Stimulated activated memory B cell treated with anti-CD40 and anti-IgM and Interleukin-4, amounts not matched to agents 10 μg/mL and 1 μg/mL and 100 μg/mL, for 72 hours (primary cell): ENCODE measurements around the gene CASP10.

Experiments
- ATAC-seq: fragments of 150-1000 bp; cut with Tn5 transposase; 2 replicates; pipeline ENCODE4 v1.10.0; 2021
- H3K27ac Mint-ChIP-seq: one replicate; pipeline ENCODE4 v1.8.0; 2022; ENCODE audit warnings: mild to moderate bottlenecking, mixed read lengths
- H3K27me3 Mint-ChIP-seq: one replicate; pipeline ENCODE4 v1.8.0; 2022; ENCODE audit warnings: mixed read lengths
- H3K36me3 Mint-ChIP-seq: one replicate; pipeline ENCODE4 v1.8.0; 2022; ENCODE audit warnings: mixed read lengths
- H3K4me1 Mint-ChIP-seq: one replicate; pipeline ENCODE4 v1.8.0; 2022; ENCODE audit warnings: mixed read lengths
- H3K4me3 Mint-ChIP-seq: one replicate; pipeline ENCODE4 v1.8.0; 2022; ENCODE audit warnings: mild to moderate bottlenecking, moderate library complexity, mixed read lengths
- H3K9me3 Mint-ChIP-seq: one replicate; pipeline ENCODE4 v1.8.0; 2022; ENCODE audit warnings: mixed read lengths

CASP10 gene

DNA sequence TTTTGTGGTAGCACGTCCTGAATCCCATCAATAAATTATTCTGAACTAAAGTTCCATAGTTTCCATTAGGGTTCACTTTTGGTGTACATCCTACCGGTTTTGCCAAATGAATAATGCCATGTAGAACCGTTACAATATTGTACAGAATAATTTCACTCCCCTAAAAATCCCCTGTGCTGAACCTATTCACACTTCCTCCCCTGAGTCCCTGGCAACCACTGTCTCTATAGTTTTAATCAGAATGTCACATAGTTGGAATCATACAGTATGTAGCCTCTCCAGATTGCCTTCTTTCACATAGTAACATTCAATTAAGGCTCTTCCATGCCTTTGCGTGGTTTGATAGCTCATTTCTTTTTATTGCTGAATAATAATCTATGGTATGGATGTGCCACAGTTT lies 67.8 kb downstream of the CASP10 start:
- Mint-ChIP-seq H3K36me3 (peaks cover 18% of the 10 kb centered on the region), H3K27ac (peak overlapping the region; percentile 53), H3K4me1 (peaks cover 59% of the 10 kb centered on the region), H3K4me3 (no peak overlapping the region), H3K9me3 (no peaks in the 10 kb centered on the region), H3K27me3 (no peaks in the 10 kb centered on the region)
- ATAC-seq, result no peak

DNA sequence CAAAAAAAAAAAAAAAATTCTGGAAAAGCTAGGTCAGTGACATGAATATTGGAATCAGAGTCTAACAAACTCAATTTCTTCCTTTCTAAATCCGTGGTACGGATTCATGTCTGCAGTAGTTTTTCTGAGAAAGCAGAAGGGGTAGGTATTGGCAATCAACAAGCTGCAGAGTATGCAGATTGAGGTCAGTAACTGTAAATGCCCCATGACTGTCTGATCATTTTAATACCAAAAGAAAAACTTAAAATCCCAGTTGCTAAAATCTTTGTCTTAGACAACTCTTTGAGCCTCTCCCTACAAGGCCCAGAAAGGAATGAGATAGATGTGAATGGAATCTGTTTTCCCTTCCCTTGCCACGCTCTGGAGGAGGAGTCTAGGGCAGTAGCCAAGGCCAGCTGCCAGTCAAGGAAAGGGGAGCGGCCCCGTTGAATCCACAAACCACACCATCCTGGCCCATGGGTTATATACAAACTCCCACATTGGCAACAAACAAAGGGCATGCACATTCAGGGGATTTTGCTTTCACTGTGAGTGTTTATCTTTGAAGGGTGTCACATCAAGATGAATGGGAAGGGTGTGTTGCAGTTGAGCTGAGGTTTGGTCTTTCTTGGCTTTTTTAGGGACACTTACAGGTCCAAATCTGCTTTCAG lies 71.3 kb downstream of the CASP10 start:
- Mint-ChIP-seq H3K36me3 (peaks cover 12% of the 10 kb centered on the region), H3K4me3 (no peak overlapping the region), H3K27ac (peak overlapping the region; percentile 95), H3K27me3 (no peaks in the 10 kb centered on the region), H3K9me3 (no peaks in the 10 kb centered on the region), H3K4me1 (peaks cover 70% of the 10 kb centered on the region)
- ATAC-seq, result no peak

DNA sequence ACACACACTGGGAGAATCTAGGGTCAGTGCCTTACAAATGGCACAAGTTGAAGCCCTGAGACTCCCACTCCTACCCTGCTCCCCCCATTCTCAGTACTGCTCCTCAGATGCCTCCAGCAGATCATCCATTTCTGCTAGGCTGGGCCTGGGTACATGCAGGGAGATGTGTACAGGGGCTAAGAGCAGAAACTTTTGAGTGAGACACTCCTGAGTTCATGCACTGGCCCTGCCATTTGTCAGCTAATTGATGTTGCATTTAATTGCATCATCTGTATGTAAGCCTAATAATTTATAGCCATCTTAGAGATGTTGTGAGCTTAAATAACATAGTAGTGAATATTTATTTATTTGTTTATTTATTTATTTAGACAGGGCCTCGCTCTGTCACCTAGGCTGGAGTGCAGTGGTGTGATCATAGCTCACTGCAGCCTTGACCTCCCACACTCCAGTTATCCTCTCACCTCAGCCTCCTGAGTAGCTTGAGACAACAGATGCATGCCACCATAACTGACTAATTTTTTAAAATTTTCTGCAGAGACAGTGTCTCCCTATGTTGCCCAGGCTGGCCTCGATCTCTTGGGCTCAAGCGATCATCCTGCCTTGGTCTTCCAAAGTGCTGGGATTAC lies 72.6 kb downstream of the CASP10 start:
- Mint-ChIP-seq H3K9me3 (no peaks in the 10 kb centered on the region), H3K36me3 (peaks cover 6% of the 10 kb centered on the region), H3K4me1 (peaks cover 70% of the 10 kb centered on the region), H3K4me3 (no peak overlapping the region), H3K27ac (peak overlapping the region; percentile 95), H3K27me3 (no peaks in the 10 kb centered on the region)
- no peak for ATAC-seq

DNA sequence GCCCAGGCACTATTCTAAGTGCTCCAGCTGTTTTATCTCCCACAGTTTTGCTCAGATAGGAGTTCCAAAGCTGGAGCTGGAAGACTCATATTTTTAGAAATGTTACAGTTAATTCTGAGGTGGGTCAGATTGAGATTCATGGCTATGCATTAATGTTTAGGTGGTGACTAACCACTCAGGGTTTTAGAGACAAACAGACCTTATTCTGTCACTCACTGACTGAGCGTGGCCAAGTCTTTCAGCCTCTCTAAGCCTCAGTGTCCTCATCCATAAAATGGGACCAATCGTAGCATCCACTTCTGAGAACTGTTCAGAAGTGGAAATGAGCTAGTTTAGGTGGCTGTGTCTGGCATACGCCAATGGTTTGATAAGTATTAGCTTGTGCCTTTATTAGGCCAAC lies 73.1 kb downstream of the CASP10 start:
- Mint-ChIP-seq H3K36me3 (peaks cover under 1% of the 10 kb centered on the region), H3K9me3 (no peaks in the 10 kb centered on the region), H3K27me3 (no peaks in the 10 kb centered on the region), H3K4me3 (no peak overlapping the region), H3K4me1 (peaks cover 68% of the 10 kb centered on the region), H3K27ac (peak overlapping the region; percentile 95)
- ATAC-seq, result no peak

DNA sequence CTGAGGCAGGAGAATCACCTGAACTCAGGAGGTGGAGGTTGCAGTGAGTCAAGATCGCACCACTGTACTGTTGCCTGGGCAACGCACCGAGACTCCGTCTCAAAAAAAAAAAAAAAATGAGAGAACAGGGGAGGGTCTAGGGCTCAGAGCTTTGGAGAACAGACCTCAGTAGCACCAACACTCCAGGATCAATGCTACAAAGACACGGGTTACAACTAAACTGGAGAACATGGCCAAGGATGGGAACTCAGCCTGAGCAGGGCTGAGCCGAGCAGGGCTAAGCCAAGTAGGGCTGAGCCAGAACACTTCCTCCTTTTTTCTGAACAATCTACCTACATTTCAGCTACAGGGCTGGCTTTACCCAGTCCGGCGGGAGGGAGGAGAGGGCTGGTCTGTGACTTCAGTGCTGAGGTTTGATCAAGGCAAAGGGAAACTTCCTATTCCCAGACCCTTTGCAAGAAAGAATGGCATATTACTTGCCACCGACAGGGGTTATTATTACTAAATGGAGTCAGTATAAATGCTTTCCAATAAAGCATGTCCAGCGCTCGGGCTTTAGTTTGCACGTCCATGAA lies 74.5 kb downstream of the CASP10 start:
- Mint-ChIP-seq H3K4me1 (peaks cover 66% of the 10 kb centered on the region), H3K9me3 (no peaks in the 10 kb centered on the region), H3K36me3 (peaks cover 5% of the 10 kb centered on the region), H3K27me3 (no peaks in the 10 kb centered on the region), H3K4me3 (peak overlapping the region; percentile 89), H3K27ac (peak overlapping the region; percentile 95)
- peak; percentile 76 for ATAC-seq

DNA sequence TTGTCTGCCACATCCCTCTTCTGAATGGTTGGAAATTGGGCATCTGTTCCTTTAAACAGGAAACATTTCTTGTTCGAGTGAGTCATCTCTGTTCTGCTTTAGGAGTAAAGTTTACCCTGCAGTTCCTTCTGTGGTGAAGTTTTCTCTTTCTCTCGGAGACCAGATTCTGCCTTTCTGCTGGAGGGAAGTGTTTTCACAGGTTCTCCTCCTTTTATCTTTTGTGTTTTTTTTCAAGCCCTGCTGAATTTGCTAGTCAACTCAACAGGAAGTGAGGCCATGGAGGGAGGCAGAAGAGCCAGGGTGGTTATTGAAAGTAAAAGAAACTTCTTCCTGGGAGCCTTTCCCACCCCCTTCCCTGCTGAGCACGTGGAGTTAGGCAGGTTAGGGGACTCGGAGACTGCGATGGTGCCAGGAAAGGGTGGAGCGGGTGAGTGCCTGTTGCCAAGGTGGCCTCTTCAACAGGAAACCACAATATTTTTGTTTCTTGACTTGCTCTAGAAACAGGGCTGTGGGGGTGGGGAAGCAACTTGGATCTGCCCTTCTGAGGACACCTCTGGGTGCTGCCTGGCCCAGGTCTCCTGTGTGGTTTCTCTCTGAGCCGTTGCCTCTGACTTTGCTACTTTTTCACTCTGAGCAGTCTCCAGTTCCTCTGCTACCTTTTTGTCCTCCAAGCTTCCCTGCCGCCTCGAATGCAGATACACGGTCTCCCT lies 75.2 kb downstream of the CASP10 start:
- no peaks in the 10 kb centered on the region for H3K27me3 Mint-ChIP-seq
- no peaks in the 10 kb centered on the region for H3K9me3 Mint-ChIP-seq
- peak overlapping the region; percentile 95 for H3K27ac Mint-ChIP-seq
- H3K36me3 Mint-ChIP-seq, result peaks cover 5% of the 10 kb centered on the region
- peak; percentile 88 for ATAC-seq
- H3K4me3 Mint-ChIP-seq, result peak overlapping the region; percentile 89
- H3K4me1 Mint-ChIP-seq, result peaks cover 65% of the 10 kb centered on the region

DNA sequence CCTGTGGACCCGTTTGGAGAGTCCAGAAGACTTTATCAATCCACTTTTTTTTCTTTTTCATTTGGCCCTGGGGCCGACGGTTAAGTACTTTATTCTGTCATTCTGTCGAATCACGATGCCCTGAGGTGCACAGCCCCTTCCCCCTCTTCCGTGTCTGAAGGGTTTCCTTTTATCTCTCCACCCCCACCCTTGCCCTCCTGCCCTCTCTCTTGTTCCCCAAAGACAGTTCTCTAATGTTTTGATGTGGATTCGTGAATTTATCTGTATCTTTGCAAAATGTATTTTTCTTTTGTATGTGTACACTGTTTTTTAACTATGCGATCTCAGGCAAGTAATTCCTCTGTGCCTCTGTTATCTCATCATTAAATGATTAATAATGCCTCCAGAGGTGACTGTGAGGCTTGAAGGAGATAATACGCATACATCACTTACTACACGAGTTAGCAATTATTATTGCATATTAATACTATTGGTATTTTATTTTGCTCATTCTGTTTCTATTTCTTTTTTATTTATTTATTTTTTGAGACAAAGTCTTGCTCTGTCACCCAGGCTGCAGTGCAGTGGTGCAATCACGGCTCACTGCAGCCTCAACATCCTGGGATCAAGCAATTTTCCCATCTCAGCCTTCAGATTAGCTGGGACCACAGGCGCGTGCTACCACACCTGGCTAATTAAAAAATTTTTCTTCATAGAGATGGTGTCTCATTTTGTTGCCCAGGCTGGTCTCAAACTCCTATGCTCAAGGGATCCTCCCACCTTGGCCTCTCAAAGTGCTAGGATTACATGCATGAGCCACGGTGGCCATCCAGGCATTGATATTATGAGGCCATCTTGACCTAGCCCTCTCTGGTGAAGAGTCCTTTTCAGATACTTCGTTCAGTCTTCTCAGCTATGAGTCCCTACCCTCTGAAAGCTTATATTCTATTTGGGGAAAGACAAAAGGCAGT lies 76.0 kb downstream of the CASP10 start:
- ATAC-seq, result peak; percentile 11
- peaks cover 64% of the 10 kb centered on the region for H3K4me1 Mint-ChIP-seq
- H3K4me3 Mint-ChIP-seq, result peak overlapping the region; percentile 89
- H3K9me3 Mint-ChIP-seq, result no peaks in the 10 kb centered on the region
- peak overlapping the region; percentile 95 for H3K27ac Mint-ChIP-seq
- H3K27me3 Mint-ChIP-seq, result no peaks in the 10 kb centered on the region
- H3K36me3 Mint-ChIP-seq, result peaks cover 5% of the 10 kb centered on the region

DNA sequence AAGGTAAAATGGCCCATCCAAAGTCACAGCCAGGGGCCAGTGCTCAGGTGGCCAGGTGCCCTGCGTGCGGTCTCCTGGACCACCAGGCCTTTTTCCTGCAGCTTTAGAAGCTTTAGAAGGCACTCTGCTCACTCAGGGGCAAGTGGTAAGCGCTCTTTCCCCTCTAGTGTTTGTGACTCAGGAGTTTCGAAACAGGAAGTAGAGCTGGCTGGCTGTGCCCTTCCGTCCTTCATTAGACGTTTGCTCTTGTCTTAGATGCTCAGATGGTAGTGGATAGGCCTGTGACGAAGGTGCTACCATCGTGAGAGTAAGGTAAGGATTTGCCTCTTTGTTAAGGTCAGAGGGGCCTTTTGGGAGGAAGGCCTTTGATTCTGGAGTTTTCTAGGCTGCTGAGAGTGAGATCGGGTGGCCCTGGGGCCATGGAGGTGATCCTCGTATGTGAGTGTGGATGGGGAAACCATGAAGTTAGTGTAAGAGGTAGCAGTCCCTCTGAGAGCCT lies 77.4 kb downstream of the CASP10 start, which contains the start of gene CASP8:
Gene CASP8, plus strand, starts transcription at position 235 of the 499 bp plus-strand sequence. CDS start 5,951 bp downstream, outside the sequence.
- H3K4me1 Mint-ChIP-seq, result peaks cover 71% of the 10 kb centered on the region
- H3K9me3 Mint-ChIP-seq, result no peaks in the 10 kb centered on the region
- peak within 1 kb of the TSS; percentile 95 for H3K27ac Mint-ChIP-seq
- H3K36me3 Mint-ChIP-seq, result peaks cover 5% of the 10 kb centered on the region
- peak; percentile 76 for ATAC-seq
- H3K27me3 Mint-ChIP-seq, result no peaks in the 10 kb centered on the region
- H3K4me3 Mint-ChIP-seq, result peak within 1 kb of the TSS; percentile 98

DNA sequence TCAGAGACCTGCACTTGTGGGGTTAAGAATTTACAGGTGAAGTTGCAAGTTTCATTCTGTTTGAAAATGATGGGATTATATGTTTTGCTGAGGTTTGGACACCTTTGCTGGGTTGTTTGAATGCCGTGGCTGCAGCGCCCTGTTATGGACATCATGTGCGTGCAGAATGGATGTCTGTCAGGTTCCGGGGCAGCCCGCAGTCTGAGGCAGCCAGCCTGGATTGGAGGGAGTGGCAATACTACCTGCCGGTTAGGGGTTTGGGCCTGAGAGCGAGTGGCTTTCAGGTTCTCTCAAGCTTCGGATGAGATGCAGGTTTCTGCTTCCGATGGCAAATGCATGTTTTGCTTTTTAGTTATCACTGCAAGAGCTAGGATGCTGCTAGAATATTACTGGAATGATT lies 78.5 kb downstream of the CASP10 start:
- H3K4me3 Mint-ChIP-seq, result peak overlapping the region; percentile 98
- no peak for ATAC-seq
- peaks cover 16% of the 10 kb centered on the region for H3K36me3 Mint-ChIP-seq
- H3K9me3 Mint-ChIP-seq, result no peaks in the 10 kb centered on the region
- no peaks in the 10 kb centered on the region for H3K27me3 Mint-ChIP-seq
- H3K4me1 Mint-ChIP-seq, result peaks cover 79% of the 10 kb centered on the region
- peak overlapping the region; percentile 95 for H3K27ac Mint-ChIP-seq

DNA sequence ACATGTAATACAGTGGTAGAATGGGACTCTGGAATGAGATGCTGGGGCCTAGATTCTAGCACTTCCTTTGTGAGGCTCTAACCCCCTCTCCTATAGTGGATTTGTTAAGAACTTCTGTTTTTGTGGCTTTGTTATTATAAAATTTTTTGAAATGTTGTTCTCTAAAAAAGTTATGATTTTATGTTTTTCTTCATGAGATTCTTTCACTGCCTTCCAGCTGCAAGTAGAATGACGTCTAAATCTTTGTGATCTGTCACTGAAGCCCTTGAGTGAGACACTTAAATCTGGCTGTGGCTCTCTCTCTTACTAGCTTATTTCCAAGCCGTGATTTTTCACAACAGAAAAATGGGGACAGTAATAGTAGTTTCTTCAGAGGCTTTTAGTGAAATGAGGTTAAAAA lies 79.0 kb downstream of the CASP10 start:
- no peaks in the 10 kb centered on the region for H3K9me3 Mint-ChIP-seq
- H3K4me1 Mint-ChIP-seq, result peaks cover 79% of the 10 kb centered on the region
- no peaks in the 10 kb centered on the region for H3K27me3 Mint-ChIP-seq
- H3K27ac Mint-ChIP-seq, result peak overlapping the region; percentile 95
- no peak for ATAC-seq
- H3K4me3 Mint-ChIP-seq, result peak overlapping the region; percentile 98
- peaks cover 20% of the 10 kb centered on the region for H3K36me3 Mint-ChIP-seq

DNA sequence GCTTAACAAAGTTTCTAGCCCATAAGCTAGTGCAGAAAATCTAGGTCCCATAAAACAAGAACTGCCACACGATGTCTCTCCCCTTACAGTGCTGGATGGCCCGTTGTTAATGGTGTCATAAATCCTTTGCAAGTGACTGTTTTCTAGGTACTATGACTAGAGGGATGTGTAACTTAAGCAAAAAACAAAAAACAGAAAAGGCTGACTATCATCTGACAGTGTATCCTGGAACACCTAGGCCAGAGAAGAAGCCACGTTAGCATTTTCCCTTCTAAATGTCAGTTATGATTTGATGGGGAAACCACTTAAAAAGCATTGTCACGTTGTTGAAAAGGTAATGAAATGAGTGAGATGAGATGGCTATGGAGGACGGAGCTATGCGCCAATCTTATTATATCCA lies 79.8 kb downstream of the CASP10 start:
- ATAC-seq, result no peak
- H3K4me1 Mint-ChIP-seq, result peaks cover 75% of the 10 kb centered on the region
- H3K27ac Mint-ChIP-seq, result peak overlapping the region; percentile 95
- H3K4me3 Mint-ChIP-seq, result peak overlapping the region; percentile 79
- H3K27me3 Mint-ChIP-seq, result no peaks in the 10 kb centered on the region
- H3K9me3 Mint-ChIP-seq, result no peaks in the 10 kb centered on the region
- peaks cover 20% of the 10 kb centered on the region for H3K36me3 Mint-ChIP-seq

DNA sequence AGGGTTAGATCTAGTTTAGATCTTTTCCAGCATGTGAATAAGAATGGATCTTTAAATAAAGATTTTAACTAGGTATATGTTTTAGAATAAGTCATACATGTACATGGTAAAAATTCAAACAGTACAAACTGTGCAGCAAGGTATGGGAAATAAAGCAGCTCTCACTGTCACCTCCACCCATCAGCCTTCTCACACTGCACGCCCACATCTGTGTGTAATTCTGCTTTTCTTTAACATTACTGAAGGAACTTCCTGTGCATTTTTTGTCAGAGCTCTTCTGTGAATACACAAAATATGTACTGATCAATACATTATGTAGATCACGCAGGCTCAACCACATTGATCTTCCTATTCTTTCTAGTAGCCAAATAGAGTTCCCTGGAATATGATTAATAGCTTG lies 80.8 kb downstream of the CASP10 start:
- Mint-ChIP-seq H3K27ac (peak overlapping the region; percentile 67), H3K4me1 (peaks cover 69% of the 10 kb centered on the region), H3K27me3 (no peaks in the 10 kb centered on the region), H3K36me3 (peaks cover 25% of the 10 kb centered on the region), H3K4me3 (peak overlapping the region; percentile 26), H3K9me3 (no peaks in the 10 kb centered on the region)
- ATAC-seq, result no peak

DNA sequence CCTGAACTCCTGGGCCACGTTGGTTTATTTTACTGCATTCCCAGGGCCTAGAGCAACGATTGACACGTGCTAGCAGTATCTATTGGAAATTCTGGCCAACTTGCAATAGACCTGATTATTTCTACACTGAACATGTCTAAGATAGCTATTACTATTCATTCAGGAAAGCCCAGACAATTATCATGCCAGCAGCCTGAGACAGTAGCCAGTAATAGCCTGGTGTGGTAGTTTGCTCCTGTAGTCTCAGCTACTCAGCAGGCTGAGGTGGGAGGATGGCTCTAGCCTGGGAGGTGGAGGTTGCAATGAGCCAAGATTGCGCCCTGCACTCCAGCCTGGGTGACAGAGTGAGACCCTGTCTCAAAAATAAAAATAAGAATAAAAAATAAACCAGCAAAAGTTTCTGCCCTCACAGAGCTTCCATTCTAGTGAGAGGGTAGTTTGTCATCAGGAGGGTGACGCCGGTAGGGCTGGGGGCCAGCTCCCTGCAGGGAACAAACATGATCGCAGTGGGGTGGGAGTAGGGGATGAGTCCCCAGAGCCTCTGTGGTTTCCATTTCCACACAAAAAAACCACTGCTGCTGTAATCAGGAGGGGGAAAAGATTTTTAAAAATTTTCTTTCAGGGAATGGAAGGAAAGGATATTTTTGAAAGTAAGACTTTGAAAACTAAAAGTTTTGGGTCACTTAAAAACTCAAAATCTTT lies 81.7 kb downstream of the CASP10 start:
- peaks cover 71% of the 10 kb centered on the region for H3K4me1 Mint-ChIP-seq

DNA sequence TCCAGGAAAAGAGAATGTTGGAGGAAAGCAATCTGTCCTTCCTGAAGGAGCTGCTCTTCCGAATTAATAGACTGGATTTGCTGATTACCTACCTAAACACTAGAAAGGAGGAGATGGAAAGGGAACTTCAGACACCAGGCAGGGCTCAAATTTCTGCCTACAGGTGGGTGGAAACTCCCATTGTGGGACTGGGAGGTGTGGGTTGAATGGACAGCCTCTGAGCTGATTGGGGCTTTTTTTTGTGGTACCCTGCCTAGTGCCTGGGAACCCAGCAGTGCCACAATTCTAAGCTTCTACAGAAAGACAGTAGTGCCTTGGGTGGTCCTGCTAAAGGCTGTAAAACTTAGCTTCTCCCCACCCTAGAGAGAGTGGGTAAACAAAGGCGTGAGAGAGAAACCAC lies 83.7 kb downstream of the CASP10 start:
- Mint-ChIP-seq H3K4me3 (no peak overlapping the region), H3K27ac (peak overlapping the region; percentile 67), H3K27me3 (no peaks in the 10 kb centered on the region), H3K4me1 (peaks cover 69% of the 10 kb centered on the region), H3K36me3 (peaks cover 39% of the 10 kb centered on the region), H3K9me3 (no peaks in the 10 kb centered on the region)
- no peak for ATAC-seq

More for the DNA sequence above, 81.7 kb downstream of the CASP10 start:
- Mint-ChIP-seq H3K36me3 (peaks cover 30% of the 10 kb centered on the region), H3K4me3 (peak overlapping the region; percentile 26), H3K27me3 (no peaks in the 10 kb centered on the region), H3K27ac (peak overlapping the region; percentile 67), H3K9me3 (no peaks in the 10 kb centered on the region)
- ATAC-seq, result no peak
